ENCODE data around the gene CCSER2. TPM values are rescaled to one million over a fixed set of nuclear protein-coding genes. Genes with fewer than 3 reads are reported as not detected.

The CCSER2 gene
- total and polyA plus RNA-seq, 2 donors, result 18.4 to 35.8 TPM

GRCh38 chr10:84388148-84388547 lies 59.8 kb downstream of the CCSER2 start:
- Histone ChIP-seq H3K36me3 (ENCODE audit: control insufficient read depth in 2 of 2, insufficient read depth in 2 of 2, low read length in 1 of 2) (no peaks in the 10 kb centered on the region), H3K4me1 (ENCODE audit: control insufficient read depth in 2 of 2, insufficient read depth in 2 of 2, low read length in 2 of 2) (no peaks in the 10 kb centered on the region), H3K9me3 (ENCODE audit: control insufficient read depth in 2 of 2, insufficient read depth in 1 of 2, low read length in 1 of 2) (peaks cover 0 to 2% of the 10 kb centered on the region in 2 donors), H3K27ac (ENCODE audit: low read depth in 1 of 2, low read length in 1 of 2) (no peak overlapping the region), H3K4me3 (ENCODE audit: low read length in 2 of 2) (no peak overlapping the region), H3K27me3 (ENCODE audit: control insufficient read depth in 2 of 2, insufficient read depth in 1 of 2, low read length in 1 of 2) (no peaks in the 10 kb centered on the region)
- DNase-seq (ENCODE audit: low read depth in 6 of 9, low spot score in 9 of 9), result no peak
- 97% methylated on average over 1 of the region's 1 CpG for WGBS

- Histone ChIP-seq H3K9me3 (ENCODE audit: control insufficient read depth in 2 of 2, insufficient read depth in 1 of 2, low read length in 1 of 2) (peaks cover 0 to 2% of the 10 kb centered on the region in 2 donors), H3K4me1 (ENCODE audit: control insufficient read depth in 2 of 2, insufficient read depth in 2 of 2, low read length in 2 of 2) (no peaks in the 10 kb centered on the region), H3K36me3 (ENCODE audit: control insufficient read depth in 2 of 2, insufficient read depth in 2 of 2, low read length in 1 of 2) (no peaks in the 10 kb centered on the region), H3K27ac (ENCODE audit: low read depth in 1 of 2, low read length in 1 of 2) (no peak overlapping the region), H3K4me3 (ENCODE audit: low read length in 2 of 2) (no peak overlapping the region), H3K27me3 (ENCODE audit: control insufficient read depth in 2 of 2, insufficient read depth in 1 of 2, low read length in 1 of 2) (no peaks in the 10 kb centered on the region)
- 98% methylated on average over 4 of the region's 4 CpGs for WGBS
- DNase-seq (ENCODE audit: low read depth in 6 of 9, low spot score in 9 of 9), result no peak
Observed at GRCh38 chr10:84390364-84390763, 62.0 kb downstream of the CCSER2 start.

- WGBS, result 98% methylated on average over 4 of the region's 4 CpGs
- H3K4me1 ChIP-seq (ENCODE audit: control insufficient read depth in 2 of 2, insufficient read depth in 2 of 2, low read length in 2 of 2), result no peaks in the 10 kb centered on the region
- no peaks in the 10 kb centered on the region for H3K36me3 ChIP-seq (ENCODE audit: control insufficient read depth in 2 of 2, insufficient read depth in 2 of 2, low read length in 1 of 2)
- no peaks in the 10 kb centered on the region for H3K27me3 ChIP-seq (ENCODE audit: control insufficient read depth in 2 of 2, insufficient read depth in 1 of 2, low read length in 1 of 2)
- DNase-seq (ENCODE audit: low read depth in 6 of 9, low spot score in 9 of 9), result no peak
- no peak overlapping the region for H3K27ac ChIP-seq (ENCODE audit: low read depth in 1 of 2, low read length in 1 of 2)
- no peak overlapping the region for H3K4me3 ChIP-seq (ENCODE audit: low read length in 2 of 2)
- H3K9me3 ChIP-seq (ENCODE audit: control insufficient read depth in 2 of 2, insufficient read depth in 1 of 2, low read length in 1 of 2), result peaks cover 0 to 1% of the 10 kb centered on the region in 2 donors
Observed at GRCh38 chr10:84391326-84391725, 62.9 kb downstream of the CCSER2 start.

- H3K4me1 ChIP-seq (ENCODE audit: control insufficient read depth in 2 of 2, insufficient read depth in 2 of 2, low read length in 2 of 2), result no peaks in the 10 kb centered on the region
- no peak for DNase-seq (ENCODE audit: low read depth in 6 of 9, low spot score in 9 of 9)
- no peak overlapping the region for H3K4me3 ChIP-seq (ENCODE audit: low read length in 2 of 2)
- H3K27me3 ChIP-seq (ENCODE audit: control insufficient read depth in 2 of 2, insufficient read depth in 1 of 2, low read length in 1 of 2), result no peaks in the 10 kb centered on the region
- H3K36me3 ChIP-seq (ENCODE audit: control insufficient read depth in 2 of 2, insufficient read depth in 2 of 2, low read length in 1 of 2), result no peaks in the 10 kb centered on the region
- H3K9me3 ChIP-seq (ENCODE audit: control insufficient read depth in 2 of 2, insufficient read depth in 1 of 2, low read length in 1 of 2), result no peaks in the 10 kb centered on the region
- no peak overlapping the region for H3K27ac ChIP-seq (ENCODE audit: low read depth in 1 of 2, low read length in 1 of 2)
- 90% methylated on average over 2 of the region's 2 CpGs for WGBS
Observed at GRCh38 chr10:84392181-84392580, 63.8 kb downstream of the CCSER2 start.

GRCh38 chr10:84395581-84395980 lies 67.2 kb downstream of the CCSER2 start:
- no peaks in the 10 kb centered on the region for H3K36me3 ChIP-seq (ENCODE audit: control insufficient read depth in 2 of 2, insufficient read depth in 2 of 2, low read length in 1 of 2)
- H3K4me3 ChIP-seq (ENCODE audit: low read length in 2 of 2), result no peak overlapping the region
- WGBS, result 98% methylated on average over 2 of the region's 2 CpGs
- H3K27ac ChIP-seq (ENCODE audit: low read depth in 1 of 2, low read length in 1 of 2), result no peak overlapping the region
- H3K9me3 ChIP-seq (ENCODE audit: control insufficient read depth in 2 of 2, insufficient read depth in 1 of 2, low read length in 1 of 2), result no peaks in the 10 kb centered on the region
- DNase-seq (ENCODE audit: low read depth in 6 of 9, low spot score in 9 of 9), result no peak
- no peaks in the 10 kb centered on the region for H3K4me1 ChIP-seq (ENCODE audit: control insufficient read depth in 2 of 2, insufficient read depth in 2 of 2, low read length in 2 of 2)
- no peaks in the 10 kb centered on the region for H3K27me3 ChIP-seq (ENCODE audit: control insufficient read depth in 2 of 2, insufficient read depth in 1 of 2, low read length in 1 of 2)

GRCh38 chr10:84397735-84398144 lies 69.4 kb downstream of the CCSER2 start:
- peak overlapping the region in 1 of 2 donors; percentile 15 for H3K27ac ChIP-seq (ENCODE audit: low read depth in 1 of 2, low read length in 1 of 2)
- H3K36me3 ChIP-seq (ENCODE audit: control insufficient read depth in 2 of 2, insufficient read depth in 2 of 2, low read length in 1 of 2), result no peaks in the 10 kb centered on the region
- DNase-seq (ENCODE audit: low read depth in 6 of 9, low spot score in 9 of 9), result no peak
- no peaks in the 10 kb centered on the region for H3K4me1 ChIP-seq (ENCODE audit: control insufficient read depth in 2 of 2, insufficient read depth in 2 of 2, low read length in 2 of 2)
- H3K9me3 ChIP-seq (ENCODE audit: control insufficient read depth in 2 of 2, insufficient read depth in 1 of 2, low read length in 1 of 2), result no peaks in the 10 kb centered on the region
- no peak overlapping the region for H3K4me3 ChIP-seq (ENCODE audit: low read length in 2 of 2)
- no peaks in the 10 kb centered on the region for H3K27me3 ChIP-seq (ENCODE audit: control insufficient read depth in 2 of 2, insufficient read depth in 1 of 2, low read length in 1 of 2)
- 71% methylated on average over 2 of the region's 2 CpGs for WGBS

- H3K36me3 ChIP-seq (ENCODE audit: control insufficient read depth in 2 of 2, insufficient read depth in 2 of 2, low read length in 1 of 2), result no peaks in the 10 kb centered on the region
- no peaks in the 10 kb centered on the region for H3K27me3 ChIP-seq (ENCODE audit: control insufficient read depth in 2 of 2, insufficient read depth in 1 of 2, low read length in 1 of 2)
- no peak overlapping the region for H3K4me3 ChIP-seq (ENCODE audit: low read length in 2 of 2)
- H3K9me3 ChIP-seq (ENCODE audit: control insufficient read depth in 2 of 2, insufficient read depth in 1 of 2, low read length in 1 of 2), result no peaks in the 10 kb centered on the region
- no peak overlapping the region for H3K27ac ChIP-seq (ENCODE audit: low read depth in 1 of 2, low read length in 1 of 2)
- DNase-seq (ENCODE audit: low read depth in 6 of 9, low spot score in 9 of 9), result no peak
- no peaks in the 10 kb centered on the region for H3K4me1 ChIP-seq (ENCODE audit: control insufficient read depth in 2 of 2, insufficient read depth in 2 of 2, low read length in 2 of 2)
Observed at GRCh38 chr10:84398696-84399095, 70.3 kb downstream of the CCSER2 start.

GRCh38 chr10:84401854-84402611 lies 73.6 kb downstream of the CCSER2 start:
- H3K27me3 ChIP-seq (ENCODE audit: control insufficient read depth in 2 of 2, insufficient read depth in 1 of 2, low read length in 1 of 2), result no peaks in the 10 kb centered on the region
- DNase-seq (ENCODE audit: low read depth in 6 of 9, low spot score in 9 of 9), result no peak
- H3K27ac ChIP-seq (ENCODE audit: low read depth in 1 of 2, low read length in 1 of 2), result no peak overlapping the region
- no peak overlapping the region for H3K4me3 ChIP-seq (ENCODE audit: low read length in 2 of 2)
- 97% methylated on average over 6 of the region's 6 CpGs for WGBS
- H3K36me3 ChIP-seq (ENCODE audit: control insufficient read depth in 2 of 2, insufficient read depth in 2 of 2, low read length in 1 of 2), result no peaks in the 10 kb centered on the region
- no peaks in the 10 kb centered on the region for H3K4me1 ChIP-seq (ENCODE audit: control insufficient read depth in 2 of 2, insufficient read depth in 2 of 2, low read length in 2 of 2)
- H3K9me3 ChIP-seq (ENCODE audit: control insufficient read depth in 2 of 2, insufficient read depth in 1 of 2, low read length in 1 of 2), result no peaks in the 10 kb centered on the region

GRCh38 chr10:84404783-84405182 lies 76.4 kb downstream of the CCSER2 start:
- no peak for DNase-seq (ENCODE audit: low read depth in 6 of 9, low spot score in 9 of 9)
- H3K4me3 ChIP-seq (ENCODE audit: low read length in 2 of 2), result no peak overlapping the region
- H3K36me3 ChIP-seq (ENCODE audit: control insufficient read depth in 2 of 2, insufficient read depth in 2 of 2, low read length in 1 of 2), result no peaks in the 10 kb centered on the region
- H3K9me3 ChIP-seq (ENCODE audit: control insufficient read depth in 2 of 2, insufficient read depth in 1 of 2, low read length in 1 of 2), result no peaks in the 10 kb centered on the region
- H3K27me3 ChIP-seq (ENCODE audit: control insufficient read depth in 2 of 2, insufficient read depth in 1 of 2, low read length in 1 of 2), result no peaks in the 10 kb centered on the region
- WGBS, result 98% methylated on average over 1 of the region's 1 CpG
- no peaks in the 10 kb centered on the region for H3K4me1 ChIP-seq (ENCODE audit: control insufficient read depth in 2 of 2, insufficient read depth in 2 of 2, low read length in 2 of 2)
- no peak overlapping the region for H3K27ac ChIP-seq (ENCODE audit: low read depth in 1 of 2, low read length in 1 of 2)

Data from thymus (tissue), 11 donors.